A673 (cell line): ENCODE measurements around the gene ETFB. TPM values are rescaled to one million over a fixed set of nuclear protein-coding genes. Genes with fewer than 3 reads are reported as not detected.

Experiments
- BruUV-seq: library from RNA; stranded (reverse); fragments of 400-500 nt; replicated peaks from 2 replicates; lab custom pipeline; 2021; lab: Mats Ljungman, UMichigan
- CTCF ChIA-PET: fragments of 300-600 bp; sonication (Branson Sonifier 250); formaldehyde crosslinking; loops from one replicate; lab custom pipeline; 2022; ENCODE audit warnings: antibody characterized with exemption; lab: Charles Lee
- POLR2A ChIA-PET: fragments of 300-600 bp; sonication (Branson Sonifier 250); formaldehyde crosslinking; loops from one replicate; lab custom pipeline; 2022; ENCODE audit warnings: antibody characterized with exemption; ENCODE audit not compliant: low non-redundant PET; lab: Charles Lee
- DNase-seq: peaks from one replicate; pipeline ENCODE4 v3.0.0-alpha.2; 2015; ENCODE audit warnings: low spot score
- H3K27ac ChIP-seq: fragments of 200-600 bp; sonication (generic); 2 replicates; pipeline ENCODE4 v1.5.1; 2016; ENCODE audit warnings: mixed run types, low read depth, mild to moderate bottlenecking, mixed read lengths, antibody characterized with exemption, low read length; ENCODE audit not compliant: poor library complexity, severe bottlenecking
- H3K27me3 ChIP-seq: fragments of 200-600 bp; sonication (generic); replicated peaks from 2 replicates; pipeline ENCODE4 v1.6.1; 2017; ENCODE audit warnings: mixed run types, low read depth, mild to moderate bottlenecking, mixed read lengths, antibody characterized with exemption, low read length; ENCODE audit not compliant: insufficient read depth, poor library complexity
- H3K36me3 ChIP-seq: fragments of 200-600 bp; sonication (generic); 2 replicates; pipeline ENCODE4 v1.6.1; 2016; ENCODE audit warnings: mixed run types, mild to moderate bottlenecking, mixed read lengths, antibody characterized with exemption, low read length; ENCODE audit not compliant: insufficient read depth, poor library complexity, severe bottlenecking
- H3K4me1 ChIP-seq: fragments of 200-600 bp; sonication (generic); 2 replicates; pipeline ENCODE4 v1.6.1; 2017; ENCODE audit warnings: mixed run types, mild to moderate bottlenecking, mixed read lengths, antibody characterized with exemption, low read length; ENCODE audit not compliant: insufficient read depth, poor library complexity, severe bottlenecking
- H3K4me3 ChIP-seq: fragments of 200-600 bp; sonication (generic); 2 replicates; pipeline ENCODE4 v1.5.1; 2016; ENCODE audit warnings: low read depth, mixed run types, mild to moderate bottlenecking, mixed read lengths, low read length; ENCODE audit not compliant: poor library complexity, severe bottlenecking
- H3K9me3 ChIP-seq: fragments of 200-600 bp; sonication (generic); 2 replicates; pipeline ENCODE4 v1.6.1; 2016; ENCODE audit warnings: mixed run types, low read depth, mild to moderate bottlenecking, mixed read lengths, antibody characterized with exemption, low read length; ENCODE audit not compliant: poor library complexity, severe bottlenecking
- EZH2 ChIP-seq: fragments of 200-600 bp; sonication (generic); IDR thresholded peaks from 2 replicates; pipeline ENCODE4 v1.6.1; 2017; ENCODE audit warnings: borderline replicate concordance, low read depth, mild to moderate bottlenecking, mixed read lengths, antibody characterized with exemption, low read length; ENCODE audit not compliant: poor library complexity, severe bottlenecking
- intact Hi-C: fragments of 100-400 bp; cut with micrococcal nuclease; formaldehyde crosslinking; loops from one replicate; pipeline ENCODE4 v1.10.0; 2022; ENCODE audit not compliant: unreplicated experiment
- total RNA-seq: library from RNA; stranded (reverse); gene quantifications from 2 replicates; pipeline ENCODE4 v1.2.3, GENCODE V29; 2021
- TF ChIP-seq, protein P1 (sequence below): fragments of 300-800, 200-600 bp; sonication (generic); conservative IDR thresholded peaks from 2 replicates; pipeline ENCODE4 v1.5.1; 2017; ENCODE audit warnings: low read depth, mild to moderate bottlenecking, antibody characterized with exemption, low read length, moderate library complexity, mixed read lengths

Gene ETFB
- total RNA-seq, 1 experiment from 2014 or later, result 52.6 TPM

DNA sequence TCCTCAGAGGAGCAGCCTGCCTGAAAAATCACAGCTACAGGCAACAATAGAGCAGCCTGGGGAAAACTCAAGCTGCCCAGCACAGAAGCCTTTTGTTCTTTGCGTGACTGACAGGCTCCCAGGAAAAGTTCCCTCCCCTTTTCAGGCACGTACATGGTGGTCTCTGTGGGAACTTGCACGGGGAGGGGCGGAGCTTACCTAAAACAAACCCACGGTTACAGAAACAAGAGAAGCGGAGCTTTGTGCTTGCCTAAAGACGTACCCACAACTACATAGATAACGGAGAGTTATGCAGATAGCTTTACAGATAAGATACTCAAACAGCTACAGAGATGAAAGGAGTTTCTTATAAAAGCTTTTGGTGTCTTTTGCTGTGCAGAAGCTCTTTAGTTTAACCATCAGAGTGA, 11.4 kb downstream of the ETFB start:
- no peak overlapping the region for H3K4me3 ChIP-seq
- intact Hi-C loops, result no loop called here
- ChIA-PET POLR2A (no interaction called here), CTCF (no interaction called here)
- no peak for TF ChIP-seq EZH2
- TF ChIP-seq, protein P1, sequence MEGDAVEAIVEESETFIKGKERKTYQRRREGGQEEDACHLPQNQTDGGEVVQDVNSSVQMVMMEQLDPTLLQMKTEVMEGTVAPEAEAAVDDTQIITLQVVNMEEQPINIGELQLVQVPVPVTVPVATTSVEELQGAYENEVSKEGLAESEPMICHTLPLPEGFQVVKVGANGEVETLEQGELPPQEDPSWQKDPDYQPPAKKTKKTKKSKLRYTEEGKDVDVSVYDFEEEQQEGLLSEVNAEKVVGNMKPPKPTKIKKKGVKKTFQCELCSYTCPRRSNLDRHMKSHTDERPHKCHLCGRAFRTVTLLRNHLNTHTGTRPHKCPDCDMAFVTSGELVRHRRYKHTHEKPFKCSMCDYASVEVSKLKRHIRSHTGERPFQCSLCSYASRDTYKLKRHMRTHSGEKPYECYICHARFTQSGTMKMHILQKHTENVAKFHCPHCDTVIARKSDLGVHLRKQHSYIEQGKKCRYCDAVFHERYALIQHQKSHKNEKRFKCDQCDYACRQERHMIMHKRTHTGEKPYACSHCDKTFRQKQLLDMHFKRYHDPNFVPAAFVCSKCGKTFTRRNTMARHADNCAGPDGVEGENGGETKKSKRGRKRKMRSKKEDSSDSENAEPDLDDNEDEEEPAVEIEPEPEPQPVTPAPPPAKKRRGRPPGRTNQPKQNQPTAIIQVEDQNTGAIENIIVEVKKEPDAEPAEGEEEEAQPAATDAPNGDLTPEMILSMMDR, result no peak
- H3K27me3 ChIP-seq, result no peaks in the 10 kb centered on the region
- no TSS peak for BruUV-seq
- no peaks in the 10 kb centered on the region for H3K4me1 ChIP-seq
- H3K36me3 ChIP-seq, result peaks cover 4% of the 10 kb centered on the region
- no peaks in the 10 kb centered on the region for H3K9me3 ChIP-seq
- DNase-seq, result peak; percentile 37
- H3K27ac ChIP-seq, result no peak overlapping the region

DNA sequence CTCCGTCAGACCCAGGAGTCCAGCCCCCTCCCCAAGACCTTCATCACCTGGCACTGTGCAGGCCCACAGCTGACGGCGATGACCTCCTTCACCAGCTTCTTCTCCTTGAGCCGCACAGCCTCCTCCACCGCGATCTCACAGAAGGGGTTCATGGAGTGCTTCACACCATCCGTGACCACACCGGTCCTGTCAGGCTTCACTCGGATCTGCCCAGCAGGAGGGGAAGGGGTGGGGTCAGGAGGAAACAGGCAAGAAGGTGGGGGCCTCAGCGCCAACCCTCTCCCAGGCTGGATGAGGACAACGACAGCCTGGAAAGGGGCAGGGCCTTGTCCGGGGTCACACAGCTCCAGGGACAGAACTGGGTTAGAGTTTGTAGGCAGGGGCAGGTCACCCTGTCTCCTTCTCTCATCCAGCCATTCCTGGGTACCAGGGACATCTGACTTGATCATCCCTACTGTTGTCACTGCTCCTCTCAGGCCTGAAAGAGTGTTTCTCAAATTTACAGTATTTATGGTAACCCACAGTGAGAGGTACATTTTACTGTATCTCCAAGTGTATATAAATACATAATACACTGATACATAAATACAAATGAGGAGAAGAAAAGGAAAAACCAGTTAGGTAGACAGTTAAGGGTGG, 12.0 kb downstream of the ETFB start:
- TF ChIP-seq, protein P1, result no peak
- no peak for TF ChIP-seq EZH2
- CTCF ChIA-PET, result no interaction called here
- H3K4me1 ChIP-seq, result no peaks in the 10 kb centered on the region
- BruUV-seq, result no TSS peak
- no peak overlapping the region for H3K27ac ChIP-seq
- no peak overlapping the region for H3K4me3 ChIP-seq
- no peaks in the 10 kb centered on the region for H3K9me3 ChIP-seq
- H3K27me3 ChIP-seq, result no peaks in the 10 kb centered on the region
- intact Hi-C loops, result no loop called here
- no peak for DNase-seq
- POLR2A ChIA-PET, result no interaction called here
- peaks cover 4% of the 10 kb centered on the region for H3K36me3 ChIP-seq

DNA sequence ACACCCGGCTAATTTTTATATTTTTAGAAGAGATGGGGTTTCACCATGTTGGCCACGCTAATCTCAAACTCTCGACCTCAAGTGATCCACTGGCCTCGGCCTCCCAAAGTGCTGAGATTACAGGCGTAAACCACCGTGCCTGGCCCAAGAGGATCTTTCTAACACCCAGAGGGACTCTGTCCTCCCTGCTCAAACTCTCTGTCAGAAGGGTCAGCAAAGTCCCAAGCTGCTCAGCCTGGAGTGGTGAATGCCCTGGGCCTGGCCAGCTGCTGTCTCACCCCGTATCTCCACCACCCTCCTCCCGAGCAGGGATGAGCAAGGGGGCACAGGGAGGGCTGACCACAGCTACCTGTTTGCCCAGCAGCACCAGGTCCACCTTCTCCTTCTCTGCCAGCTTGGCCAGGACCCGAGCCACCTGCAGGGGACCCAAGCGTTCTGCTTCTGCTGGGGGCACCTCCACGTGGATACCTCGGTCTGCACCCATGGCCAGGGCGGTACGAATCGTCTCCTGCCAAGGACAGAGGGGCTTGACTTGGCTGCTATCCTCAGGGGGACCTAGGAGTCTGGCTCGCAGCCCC, 13.3 kb downstream of the ETFB start:
- TF ChIP-seq, protein P1, result no peak
- TF ChIP-seq EZH2, result no peak
- no TSS peak for BruUV-seq
- POLR2A ChIA-PET, result no interaction called here
- Histone ChIP-seq H3K36me3 (peaks cover 4% of the 10 kb centered on the region), H3K4me1 (no peaks in the 10 kb centered on the region), H3K9me3 (no peaks in the 10 kb centered on the region), H3K27me3 (no peaks in the 10 kb centered on the region), H3K27ac (no peak overlapping the region), H3K4me3 (no peak overlapping the region)
- CTCF ChIA-PET, result no interaction called here
- intact Hi-C loops, result no loop called here
- DNase-seq, result no peak
